Left lobe of liver (tissue), 2 donors: ENCODE measurements around the gene PWWP2B. TPM values are rescaled to one million over a fixed set of nuclear protein-coding genes. Genes with fewer than 3 reads are reported as not detected.

Experiments
- ATAC-seq: fragments of 200-7000 bp; cut with Tn5 transposase; one replicate; pipeline ENCODE4 v1.9.1; 2020; ENCODE audit warnings: mild to moderate bottlenecking, moderate library complexity
- DNase-seq: peaks from one replicate; pipeline ENCODE4 v3.0.0-alpha.2; 2020; ENCODE audit warnings: low spot score
- total RNA-seq: library from RNA; stranded (reverse); gene quantifications from one replicate; pipeline ENCODE4 v1.2.1, GENCODE V29; 2021
- donor health status: DM: no; HTN: no; CAD: no; lungs with moderate emphysema.
- donor health status: DM: no; HTN: yes; CAD: no.

The PWWP2B gene
- total RNA-seq, 1 donor from 2014 or later = 5.8 TPM

DNA sequence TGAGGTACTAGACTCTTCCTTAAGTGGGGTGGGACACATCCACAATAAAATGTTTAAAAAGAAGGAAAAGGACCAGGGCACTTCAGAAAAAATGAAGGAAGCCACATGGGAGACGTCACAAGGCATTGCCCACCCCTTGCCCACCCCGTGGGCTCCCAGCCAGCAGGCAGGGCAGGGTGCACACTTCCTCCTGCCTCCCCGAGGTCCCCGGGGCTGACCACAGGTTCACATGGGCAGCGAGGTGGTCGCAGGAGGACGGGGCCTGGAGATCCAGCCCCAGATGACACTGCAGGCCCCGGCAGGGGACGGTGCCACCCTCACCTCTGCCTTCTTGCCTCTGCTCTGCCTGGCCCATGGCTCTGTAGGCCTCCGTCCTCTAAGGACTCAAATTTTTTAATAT is 45.6 kb downstream of the PWWP2B start:
- ATAC-seq = no peak
- no peak for DNase-seq

DNA sequence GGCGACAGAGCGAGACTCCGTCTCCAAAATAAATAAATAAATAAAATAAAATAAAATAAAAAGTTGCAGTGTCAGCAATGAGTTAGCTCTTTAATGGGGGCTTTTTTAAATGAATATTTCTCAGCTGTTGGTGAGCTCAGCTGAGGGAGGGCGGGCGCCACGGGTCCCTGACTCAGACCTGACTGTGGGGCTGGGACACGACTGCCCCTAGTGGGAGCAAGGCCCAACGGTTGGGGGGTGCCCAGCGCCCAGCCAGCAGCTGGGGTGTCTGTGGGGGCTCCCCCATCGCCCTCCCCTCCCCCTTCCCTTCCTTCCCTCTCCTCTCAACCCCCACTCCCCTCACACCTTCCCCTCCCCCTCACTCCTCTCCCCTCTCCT is 46.6 kb downstream of the PWWP2B start:
- DNase-seq (no peak), ATAC-seq (no peak)

DNA sequence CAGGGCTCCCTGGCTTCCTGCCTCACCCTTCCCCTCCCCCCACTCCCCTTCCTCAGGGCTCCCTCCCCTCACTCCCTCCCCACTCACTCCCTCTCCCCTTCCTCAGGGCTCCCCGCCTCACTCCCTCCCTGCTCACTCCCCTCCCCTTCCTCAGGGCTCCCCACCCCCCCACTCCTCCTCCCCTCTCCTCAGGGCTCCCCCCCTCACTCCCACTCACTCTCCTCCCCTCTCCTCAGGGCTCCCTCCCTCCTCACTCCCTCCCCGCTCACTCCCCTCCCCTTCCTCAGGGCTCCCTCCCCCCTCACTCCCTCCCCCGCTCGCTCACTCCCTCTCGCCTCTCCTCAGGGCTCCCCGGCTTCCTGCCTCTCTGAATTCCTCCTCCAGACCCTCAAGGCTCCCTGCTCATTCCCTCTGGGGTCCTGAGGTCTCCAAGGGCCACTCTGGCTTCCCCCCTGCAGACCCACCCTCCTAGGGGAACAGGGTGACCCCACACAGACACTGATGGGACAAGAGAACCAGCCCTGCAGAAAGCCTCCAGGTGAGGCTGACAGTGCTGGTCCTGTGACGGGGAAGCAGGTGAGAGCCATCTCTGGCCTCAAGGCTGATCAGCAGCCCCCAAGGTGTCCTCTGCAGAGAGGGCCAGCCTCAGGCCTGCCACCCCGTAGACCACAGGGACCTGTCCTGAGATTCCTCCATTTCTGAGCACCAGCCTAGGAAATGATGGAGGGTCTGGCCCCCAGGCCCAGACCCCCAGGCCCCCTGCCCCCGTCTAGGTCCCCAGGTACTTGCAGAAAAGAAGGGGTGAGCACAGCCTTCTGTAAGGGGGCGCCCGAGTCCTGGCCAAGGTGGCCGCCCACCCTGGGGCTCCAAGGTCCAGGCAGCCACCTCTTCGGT is 47.2 kb downstream of the PWWP2B start:
- no peak for ATAC-seq
- DNase-seq = no peak

DNA sequence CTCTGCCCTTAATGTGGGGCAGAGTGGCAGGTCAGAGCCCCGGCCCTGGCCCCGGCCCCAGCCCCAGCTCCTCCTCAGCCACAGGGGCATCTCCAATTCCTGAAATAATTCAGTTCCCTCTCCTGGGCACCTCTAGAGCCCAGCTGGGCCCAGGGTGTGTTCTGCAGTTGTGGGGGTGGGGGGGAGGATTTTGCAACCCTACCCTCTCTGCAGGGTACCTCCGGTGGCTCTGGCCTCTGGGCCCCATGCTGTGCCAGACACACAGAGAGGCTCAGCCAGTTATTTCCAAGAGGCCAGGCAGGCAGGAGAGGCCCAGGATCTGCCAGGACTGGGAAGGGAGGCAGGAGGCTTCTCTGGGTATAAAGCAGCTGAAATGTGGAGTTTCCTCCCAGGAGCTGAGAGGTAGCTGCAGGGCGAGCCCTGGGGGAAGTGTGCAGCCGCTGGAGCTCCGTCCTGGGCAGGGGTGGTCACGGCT is 47.9 kb downstream of the PWWP2B start:
- no peak for ATAC-seq
- DNase-seq = no peak

DNA sequence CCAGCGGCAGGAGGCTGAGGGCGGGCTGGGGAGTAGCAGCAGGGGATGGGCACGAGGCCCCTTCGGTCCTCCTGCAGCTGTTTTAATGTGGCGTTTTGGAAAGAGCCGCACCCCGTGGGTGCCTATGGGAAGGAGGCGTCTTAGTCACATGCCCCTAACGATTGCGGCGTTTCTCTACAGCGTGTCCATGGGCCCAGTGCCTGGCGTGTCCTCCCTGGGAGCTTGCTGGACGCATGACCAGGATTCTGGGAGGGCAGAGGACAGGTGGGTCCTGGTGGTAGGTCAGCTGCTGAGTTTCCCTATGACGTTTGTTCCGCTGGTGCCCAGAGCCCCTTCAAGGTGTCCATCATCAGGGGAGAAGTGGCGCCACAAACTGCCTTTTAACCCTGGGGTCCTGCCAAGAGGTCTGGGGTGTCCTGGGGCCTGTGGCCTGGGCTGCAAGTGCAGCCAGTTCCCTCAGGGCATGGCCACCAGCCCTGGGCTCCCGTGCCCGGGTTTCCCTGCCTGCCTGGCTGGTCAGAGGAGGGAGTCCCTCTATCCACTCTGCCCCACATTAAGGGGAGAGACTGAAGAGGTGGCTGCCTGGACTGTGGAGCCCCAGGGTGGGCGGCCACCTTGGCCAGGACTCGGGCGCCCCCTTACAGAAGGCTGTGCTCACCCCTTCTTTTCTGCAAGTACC is 48.7 kb downstream of the PWWP2B start:
- DNase-seq = no peak
- ATAC-seq = no peak

DNA sequence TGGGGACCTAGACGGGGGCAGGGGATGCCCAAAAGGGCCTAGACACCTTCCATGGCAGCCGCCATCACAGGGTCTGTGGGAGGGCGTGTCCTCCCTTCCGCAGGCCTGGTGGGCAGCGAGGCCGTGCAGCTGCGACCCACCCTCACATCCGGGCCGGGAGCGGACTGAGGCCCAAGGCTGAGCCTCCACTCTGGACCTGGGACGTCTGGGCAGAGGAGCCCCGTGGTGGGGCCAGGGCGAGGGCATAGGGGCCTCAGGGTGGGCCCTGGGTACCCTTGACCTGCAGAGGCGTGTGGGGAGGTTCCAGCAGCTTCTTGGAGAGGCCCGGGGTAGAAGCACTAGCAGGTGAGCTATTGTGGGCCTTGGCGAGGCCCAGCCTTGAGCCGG is 49.2 kb downstream of the PWWP2B start:
- no peak for ATAC-seq

DNA sequence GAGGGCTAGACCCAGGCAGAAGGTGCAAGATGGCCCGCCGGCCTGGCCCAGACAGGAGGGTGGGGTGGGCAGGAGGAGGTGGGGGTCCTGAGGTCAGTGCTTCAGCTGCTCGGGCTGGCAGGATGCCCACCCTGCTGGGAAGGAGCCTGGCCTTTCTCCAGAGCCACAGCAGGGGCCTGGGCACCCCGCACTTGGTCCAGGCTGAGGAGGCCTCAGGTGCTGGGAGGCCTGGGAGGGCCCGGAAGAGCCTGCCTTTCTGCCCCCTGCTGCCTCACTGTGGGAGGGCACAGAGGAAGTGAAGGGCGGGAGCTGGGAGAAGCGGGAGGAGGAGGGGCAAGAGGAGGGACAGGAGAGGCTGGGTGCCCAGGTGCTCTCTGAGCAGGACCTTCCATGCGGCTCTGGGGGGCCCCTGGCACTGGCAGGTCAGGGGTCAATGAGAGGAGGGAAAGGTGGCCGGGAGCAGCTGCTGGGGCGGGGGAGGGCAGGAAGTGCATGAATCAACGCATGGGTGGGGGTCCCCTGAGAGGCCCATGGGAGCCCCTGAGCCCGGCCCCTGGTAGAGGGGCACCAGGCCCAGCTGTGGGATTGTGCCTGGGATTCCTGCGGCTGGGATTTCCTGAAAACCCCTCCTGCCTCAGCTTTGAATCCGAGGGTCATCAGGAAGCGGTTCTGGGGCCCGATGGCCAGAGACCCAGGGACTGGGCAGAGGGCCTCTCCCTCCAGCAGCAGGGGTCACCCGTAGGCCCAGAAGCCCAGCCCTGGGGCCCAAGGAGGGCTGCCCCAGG is 49.9 kb downstream of the PWWP2B start:
- DNase-seq = no peak
- peak; percentile 40 for ATAC-seq

More for the DNA sequence above, 49.2 kb downstream of the PWWP2B start:
- no peak for DNase-seq

DNA sequence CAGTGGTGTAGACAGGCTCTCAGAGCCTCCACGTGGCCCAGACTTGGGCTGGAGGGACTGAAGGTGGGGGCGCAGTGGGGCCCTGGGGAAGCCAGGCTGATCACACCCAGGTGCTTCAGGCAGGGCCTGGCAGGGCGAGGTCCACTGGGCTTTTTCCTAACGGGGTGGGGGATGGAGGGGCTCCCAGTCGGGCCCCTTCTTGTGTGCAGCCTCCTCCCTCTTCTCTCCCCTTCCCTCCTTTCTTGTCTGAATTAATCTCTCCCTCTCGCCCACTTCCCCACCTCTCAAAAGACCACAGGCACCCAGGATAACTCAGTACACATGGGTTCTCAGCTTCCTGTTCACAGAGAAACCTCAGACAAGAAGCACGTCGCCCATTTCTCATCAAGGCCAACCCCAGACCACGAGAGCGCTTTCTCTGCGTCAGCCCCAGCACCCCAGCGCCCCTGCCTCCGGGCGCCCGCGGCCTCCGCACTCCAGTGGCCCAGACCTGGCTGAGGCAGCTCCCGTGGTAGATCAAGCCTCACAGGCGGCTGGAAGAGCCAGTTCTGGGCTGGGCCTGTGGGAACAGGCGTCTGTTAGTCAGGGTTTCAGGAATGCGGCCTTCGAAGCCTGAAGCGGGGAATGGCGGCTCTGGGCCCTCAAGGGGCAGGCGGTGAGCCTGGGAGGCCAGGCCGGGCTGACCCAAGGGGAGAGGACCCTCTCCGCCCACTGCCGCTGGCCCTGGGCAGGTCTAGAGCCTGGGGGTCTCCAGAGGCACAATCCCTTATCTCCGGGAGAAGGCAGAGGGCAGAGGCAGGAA is 50.6 kb downstream of the PWWP2B start:
- DNase-seq (no peak), ATAC-seq (no peak)

DNA sequence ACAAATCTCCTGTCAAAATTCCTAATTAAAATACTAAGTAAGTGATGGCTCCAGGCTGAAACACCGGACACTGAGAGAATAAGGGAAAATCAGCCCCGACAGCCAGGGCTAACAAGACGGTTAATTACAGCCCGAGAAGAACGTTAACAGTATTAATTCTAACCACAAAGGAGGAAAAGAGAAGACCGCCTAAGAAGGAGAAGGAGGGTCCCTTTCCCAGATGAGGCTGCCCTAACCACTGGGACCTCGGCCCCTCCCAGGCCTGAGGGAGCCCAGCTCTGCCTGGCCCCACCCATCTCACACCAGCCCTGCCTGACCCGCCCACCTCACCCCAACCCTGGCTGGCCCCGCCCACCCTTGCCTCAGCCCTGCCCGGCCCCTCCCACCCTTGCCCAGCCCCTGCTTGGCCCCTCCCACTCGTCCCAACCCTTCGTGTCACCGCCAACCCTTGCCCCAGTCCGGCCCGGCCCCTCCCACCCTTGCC is 51.3 kb downstream of the PWWP2B start:
- ATAC-seq (peak; percentile 68), DNase-seq (peak; percentile 74)

DNA sequence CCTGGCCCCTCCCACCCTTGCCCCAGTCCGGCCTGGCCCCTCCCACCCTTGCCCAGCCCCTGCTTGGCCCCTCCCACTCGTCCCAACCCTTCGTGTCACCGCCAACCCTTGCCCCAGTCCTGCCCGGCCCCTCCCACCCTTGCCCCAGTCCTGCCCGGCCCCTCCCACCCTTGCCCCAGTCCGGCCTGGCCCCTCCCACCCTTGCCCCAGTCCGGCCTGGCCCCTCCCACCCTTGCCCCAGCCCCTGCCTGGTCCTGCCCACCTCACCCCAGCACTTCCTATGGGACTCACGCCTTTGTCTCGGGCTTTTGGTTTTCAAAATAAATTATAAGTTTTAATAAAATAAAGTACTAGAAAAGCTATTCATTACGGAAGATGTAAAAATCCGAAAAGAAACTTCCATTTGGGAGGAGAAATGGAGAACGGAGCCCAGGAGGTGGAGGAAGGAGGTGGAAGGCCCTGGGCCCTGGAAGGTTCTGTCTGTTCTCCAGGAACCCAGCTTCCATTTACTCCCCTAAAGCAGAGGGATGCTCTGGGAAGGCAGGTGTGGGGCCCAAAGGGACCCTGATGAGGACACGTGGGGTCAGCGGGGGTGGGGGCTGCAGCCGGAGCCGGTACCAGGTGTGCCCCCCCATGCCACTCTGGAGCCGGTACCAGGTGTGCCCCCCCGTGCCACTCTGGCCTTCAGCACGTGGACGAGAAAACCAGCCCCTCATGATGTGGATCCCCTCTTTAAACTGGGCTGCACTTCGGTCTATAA is 52.2 kb downstream of the PWWP2B start:
- ATAC-seq (peak; percentile 51), DNase-seq (peak; percentile 74)

DNA sequence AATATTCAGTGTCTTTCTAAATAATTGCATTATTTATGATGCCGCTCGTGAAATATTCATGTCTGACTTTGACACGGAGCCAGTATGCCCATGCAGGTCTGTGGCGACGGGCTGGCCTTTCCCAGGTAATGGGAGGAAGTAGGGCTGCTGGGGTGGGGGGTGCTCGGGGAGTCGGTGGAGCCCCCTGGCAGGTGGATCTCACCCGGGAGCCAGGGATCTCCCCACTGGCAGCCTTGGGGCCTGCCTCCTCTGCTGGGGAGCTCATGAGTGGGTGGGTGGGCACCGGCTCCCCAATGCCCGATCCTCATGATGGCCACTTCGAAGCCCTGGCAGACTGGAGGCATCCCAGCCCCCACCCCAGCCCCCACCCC is 52.8 kb downstream of the PWWP2B start:
- ATAC-seq = no peak
- no peak for DNase-seq

DNA sequence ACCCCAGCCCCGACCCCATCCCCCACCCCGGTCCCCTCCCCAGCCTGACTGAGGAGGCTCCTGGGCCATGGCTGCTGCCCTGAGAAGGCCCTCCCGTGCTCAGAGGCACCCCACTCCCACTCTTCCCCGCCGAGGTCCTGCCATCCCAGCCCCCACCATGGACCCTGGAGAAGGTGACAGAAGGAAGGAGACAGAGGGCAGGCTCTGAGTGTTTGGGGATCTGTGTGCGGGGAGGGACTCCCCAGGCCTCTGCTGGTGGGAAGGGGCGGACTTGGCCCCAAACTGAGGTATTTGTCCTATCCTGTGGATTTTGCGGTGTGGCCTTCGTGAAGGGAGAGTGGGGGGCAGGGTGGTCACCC is 53.4 kb downstream of the PWWP2B start:
- DNase-seq (no peak), ATAC-seq (no peak)

DNA sequence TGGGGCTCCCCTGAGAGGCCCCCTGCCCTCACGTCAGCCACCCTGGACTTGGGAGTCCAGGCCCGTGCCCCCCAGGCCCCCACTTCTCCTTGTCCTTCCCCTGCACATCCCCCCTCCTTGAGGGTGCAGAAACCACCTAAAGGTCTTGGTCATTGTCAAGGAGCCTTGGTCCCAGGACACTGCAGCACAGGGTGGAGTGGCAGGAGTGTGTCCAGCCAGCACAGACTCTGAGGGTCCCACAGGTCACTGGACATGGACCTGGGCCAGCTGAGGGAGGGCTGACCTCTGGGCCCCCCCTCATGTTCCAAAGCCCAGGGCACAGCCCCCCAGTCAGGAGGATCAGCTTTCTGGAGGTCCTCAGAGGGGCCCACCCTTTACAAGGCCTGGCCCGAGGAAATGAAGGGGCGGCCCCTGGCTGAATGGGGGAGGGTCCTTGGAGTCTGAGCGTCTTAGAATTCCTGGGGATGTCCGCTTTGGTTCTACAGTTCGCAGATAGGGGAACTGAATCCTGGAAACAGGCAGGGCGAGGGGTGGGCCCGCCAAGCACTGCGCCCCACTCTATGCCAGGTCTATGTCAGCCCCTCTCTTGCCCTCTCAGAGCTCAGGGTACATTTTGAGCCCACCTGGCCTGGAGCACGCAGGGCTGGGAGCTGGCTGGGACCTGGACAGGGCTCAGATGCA is 54.0 kb downstream of the PWWP2B start:
- DNase-seq (no peak), ATAC-seq (no peak)

DNA sequence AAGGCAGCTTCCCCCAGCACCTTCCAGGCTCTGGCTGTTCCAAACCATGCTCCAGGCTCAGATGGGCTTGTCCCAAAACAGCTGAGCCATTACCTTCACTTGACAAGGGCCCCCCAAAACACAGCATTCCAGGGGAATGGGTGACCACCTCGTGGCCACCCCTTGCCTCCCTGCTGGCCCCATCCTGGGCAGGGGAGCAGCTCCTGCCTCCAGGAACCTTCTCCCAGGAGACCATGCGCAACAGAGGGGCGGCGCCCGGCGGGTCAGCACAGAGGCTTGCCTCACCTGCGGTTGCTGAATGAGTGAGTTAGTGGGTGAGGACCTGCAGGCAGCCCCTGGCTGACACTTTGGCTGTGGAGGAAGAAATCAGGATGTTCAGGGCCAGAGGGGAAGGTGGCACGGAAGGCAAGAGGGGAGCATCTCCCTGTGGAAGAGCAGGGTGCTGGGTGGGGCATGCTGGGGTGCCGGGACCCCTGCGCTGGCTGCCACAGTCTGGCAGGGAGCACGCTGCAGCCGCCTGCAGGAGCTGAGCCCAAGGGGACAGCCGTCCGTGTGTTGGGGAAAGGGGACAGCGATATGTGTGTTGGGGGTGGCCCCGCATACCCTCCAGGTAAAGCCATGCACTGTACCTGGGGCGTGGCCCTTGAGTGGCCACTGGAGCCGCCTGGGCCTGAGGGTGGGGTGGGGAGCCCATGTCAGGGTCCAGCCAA is 54.7 kb downstream of the PWWP2B start:
- DNase-seq = no peak
- ATAC-seq = no peak

DNA sequence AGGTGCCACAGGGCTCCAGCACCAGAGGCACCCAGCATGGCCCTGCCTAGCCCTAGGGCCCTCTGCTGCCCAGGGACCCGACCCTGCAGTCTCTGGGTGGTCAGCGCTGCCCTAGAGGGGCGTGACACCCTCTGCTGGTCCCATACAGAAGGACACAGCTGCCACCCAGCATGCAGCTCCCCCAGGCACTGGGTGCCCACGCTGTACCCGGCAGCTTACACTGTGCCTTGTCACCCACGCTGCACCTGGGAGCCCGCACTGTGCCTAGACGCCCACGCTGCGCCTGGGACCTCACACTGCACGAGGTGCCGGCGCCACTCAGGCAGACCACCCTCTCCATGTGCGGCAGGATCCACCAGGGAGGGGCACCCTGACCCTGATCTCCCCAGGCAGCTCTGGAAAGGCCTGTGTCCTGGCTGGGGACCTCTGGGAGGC is 55.2 kb downstream of the PWWP2B start:
- no peak for DNase-seq
- ATAC-seq = no peak

DNA sequence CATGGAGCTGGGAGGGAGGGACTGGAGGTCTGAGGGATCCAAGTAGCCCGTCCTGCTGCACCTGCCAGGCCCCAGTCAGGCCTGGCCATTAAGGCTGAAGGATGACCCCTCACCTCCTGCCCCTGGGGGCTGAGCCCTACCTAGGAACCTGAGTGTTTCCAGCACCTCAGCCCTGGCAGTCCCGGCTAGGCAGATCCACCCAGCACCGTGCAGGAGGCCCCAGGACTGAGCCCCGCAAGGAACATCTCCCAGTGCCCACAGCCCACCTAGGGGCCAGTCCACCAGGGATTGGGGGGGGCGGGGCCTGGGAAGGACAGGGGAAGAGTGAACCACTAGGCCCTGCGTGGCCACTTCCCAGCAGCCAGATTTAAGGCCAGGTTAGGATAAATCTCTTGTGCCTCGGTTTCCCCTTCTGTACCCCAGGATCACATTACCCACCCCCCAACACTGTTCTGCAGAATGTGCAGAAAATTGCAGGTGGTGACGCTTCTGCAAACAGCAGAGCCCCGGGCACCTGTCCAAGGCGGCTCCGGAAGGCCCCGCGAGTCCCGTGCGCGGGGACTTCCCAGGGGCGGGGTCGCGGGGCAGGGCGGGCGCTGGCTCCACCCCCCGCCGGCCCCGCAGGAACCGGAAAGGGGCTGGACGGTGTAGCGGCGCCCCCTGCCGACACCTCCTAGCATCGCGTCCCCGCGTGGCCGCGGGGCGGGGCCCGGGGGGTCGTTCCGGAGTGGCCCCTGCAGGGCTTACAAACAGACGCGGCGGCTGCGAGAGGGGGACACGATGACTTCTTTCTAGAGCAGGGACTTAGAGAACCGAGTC is 55.9 kb downstream of the PWWP2B start:
- peak; percentile 84 for ATAC-seq
- peak; percentile 89 for DNase-seq

DNA sequence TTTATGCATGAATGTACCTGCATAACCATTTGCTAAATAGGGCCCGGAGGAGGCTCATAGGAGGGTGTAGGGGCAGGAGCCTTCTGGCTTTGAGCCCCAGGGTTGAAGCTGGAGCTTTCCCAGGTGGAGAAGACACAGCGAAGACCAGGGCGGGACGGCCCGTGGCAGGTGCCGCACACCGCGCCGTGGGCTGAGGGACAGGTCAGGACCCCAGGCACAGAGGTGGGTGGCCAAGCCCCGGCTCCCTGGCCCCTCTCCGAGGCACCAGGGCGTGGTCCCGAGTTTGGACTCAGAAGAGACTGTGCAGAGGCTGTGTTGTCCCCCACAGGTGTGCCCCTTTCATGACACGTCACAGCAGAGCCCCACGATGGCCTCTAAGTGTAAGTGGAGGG is 56.5 kb downstream of the PWWP2B start:
- ATAC-seq (no peak), DNase-seq (no peak)
